Hematopoietic multipotent progenitor cell treated with erythropoietin and hydrocortisone succinate and interleukin-3 and kit ligand, for 15 days (in vitro differentiated cells): Measurements from ENCODE around the gene KRTDAP.

Experiments
- DNase-seq: peaks from one replicate; pipeline ENCODE4 v3.0.0-alpha.2; 2015; ENCODE audit warnings: low spot score

KRTDAP gene

DNA sequence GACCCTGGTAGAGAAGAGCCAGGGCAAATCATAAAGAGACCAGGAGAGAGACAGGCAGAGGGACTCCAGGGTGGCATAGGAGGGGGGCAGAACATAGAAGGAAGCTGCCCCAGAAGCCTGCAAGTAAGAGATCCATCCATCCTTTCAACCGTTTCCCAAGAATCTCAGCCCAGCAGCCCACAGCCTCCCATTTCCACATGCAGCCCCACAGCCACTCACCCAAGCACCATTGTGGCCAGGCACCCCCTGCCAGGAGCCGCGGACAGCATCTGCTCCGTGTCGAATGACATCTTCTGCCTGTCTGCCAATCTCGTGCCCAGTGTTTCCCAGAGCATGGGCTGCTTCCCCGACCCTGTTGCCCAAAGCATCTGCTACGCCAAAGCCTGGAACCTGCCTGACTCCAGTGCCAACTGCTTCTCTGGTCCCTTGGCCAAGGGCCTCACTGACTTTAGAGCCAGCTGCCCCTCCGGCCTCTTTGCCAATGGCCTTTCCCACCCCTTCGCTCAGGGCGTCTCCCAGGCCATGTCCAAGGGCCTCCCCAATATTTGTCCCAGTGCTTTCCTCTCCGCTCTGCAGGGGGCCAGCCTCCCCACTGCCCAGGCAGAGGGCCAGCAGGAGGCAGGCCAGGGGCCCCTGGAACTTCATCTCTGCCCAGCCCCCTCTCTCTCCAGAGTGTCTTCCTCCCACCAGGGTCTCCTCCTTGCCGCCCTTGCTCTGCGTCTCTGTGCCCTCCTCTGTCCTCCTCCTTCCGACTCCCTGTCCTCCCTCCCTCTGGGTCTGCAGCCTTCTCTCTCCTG, 22.8 kb upstream of the KRTDAP start:
- DNase-seq, result no peak

DNA sequence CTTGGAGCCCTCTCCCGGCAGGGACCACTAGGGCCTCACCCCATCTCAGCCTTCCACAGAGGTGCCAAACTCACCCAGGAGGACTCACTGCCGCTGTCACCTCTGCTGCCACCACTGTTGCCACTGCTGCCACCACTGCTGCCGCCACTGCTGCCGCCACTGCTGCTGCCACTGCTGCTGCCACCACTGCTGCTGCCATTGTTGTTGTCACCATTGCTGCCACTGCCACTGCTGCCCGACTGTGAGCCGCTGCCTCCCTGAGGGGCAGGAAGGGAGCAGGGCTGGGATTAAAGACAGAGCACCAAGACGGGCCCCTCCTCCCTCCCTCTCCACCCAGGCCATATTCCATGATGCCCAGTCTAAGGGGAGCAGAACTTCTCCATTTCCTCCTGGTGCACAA, 21.1 kb upstream of the KRTDAP start:
- DNase-seq, result no peak

GRCh38 chr19:35510626-35510964, 20.3 kb upstream of the KRTDAP start:
- no peak for DNase-seq

DNA sequence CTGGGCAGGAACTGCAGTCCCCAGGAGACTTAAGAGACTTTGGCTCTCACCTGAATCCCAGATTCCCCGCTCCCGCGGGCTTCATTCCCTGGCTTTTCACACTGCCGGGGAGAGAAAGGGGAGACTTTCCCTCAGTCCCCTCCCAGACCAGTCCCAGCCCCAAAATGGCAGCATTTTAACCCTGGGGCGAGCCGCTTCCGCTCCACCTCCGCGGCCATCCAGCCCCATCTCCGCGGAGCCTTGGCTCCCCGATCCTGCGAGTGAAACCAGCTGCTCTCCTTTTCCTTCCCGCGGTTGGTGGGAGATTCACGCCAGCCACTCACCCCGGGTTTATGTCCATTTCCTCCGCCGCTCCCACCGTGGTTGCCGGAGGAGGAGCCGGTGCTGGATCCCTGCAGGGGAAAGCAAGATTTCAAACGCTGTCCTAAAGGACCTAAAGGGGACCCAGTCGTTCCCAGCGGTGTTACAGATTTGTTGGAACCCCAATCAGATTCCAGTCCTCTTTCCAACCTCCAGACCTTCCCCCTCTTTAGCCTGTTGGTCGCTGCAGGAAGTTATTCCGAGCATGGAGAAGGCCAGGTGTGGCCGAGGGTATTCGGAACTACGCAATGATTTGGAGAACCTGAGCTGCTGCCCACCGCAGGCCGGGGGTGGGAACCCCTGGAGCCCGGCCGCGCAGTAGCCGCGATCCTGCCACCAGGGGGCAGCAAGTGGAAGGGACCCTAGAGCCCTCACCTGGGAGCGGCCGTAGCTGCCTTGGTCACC, 19.8 kb upstream of the KRTDAP start:
- DNase-seq, result peak; percentile 65

GRCh38 chr19:35509018-35509652, 18.9 kb upstream of the KRTDAP start:
- no peak for DNase-seq

DNA sequence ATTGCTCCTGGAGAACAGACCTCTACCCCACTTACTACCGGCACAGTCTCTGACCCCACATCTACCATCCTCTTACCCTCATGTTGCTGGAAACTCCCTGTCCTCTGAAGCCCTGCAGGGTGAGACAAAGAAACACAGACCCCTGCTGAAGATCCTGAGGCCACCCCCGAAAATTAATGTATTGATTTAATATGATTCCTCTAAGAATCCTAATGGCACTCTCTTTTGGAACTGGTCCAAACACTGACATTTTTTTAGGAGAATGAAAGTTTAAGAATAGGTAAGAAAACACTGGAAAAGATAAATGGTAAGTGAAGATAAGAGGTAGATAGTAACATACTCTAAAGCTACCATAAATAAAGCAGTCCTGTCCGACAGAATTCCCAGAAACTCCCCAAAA, 17.9 kb upstream of the KRTDAP start:
- DNase-seq, result no peak

DNA sequence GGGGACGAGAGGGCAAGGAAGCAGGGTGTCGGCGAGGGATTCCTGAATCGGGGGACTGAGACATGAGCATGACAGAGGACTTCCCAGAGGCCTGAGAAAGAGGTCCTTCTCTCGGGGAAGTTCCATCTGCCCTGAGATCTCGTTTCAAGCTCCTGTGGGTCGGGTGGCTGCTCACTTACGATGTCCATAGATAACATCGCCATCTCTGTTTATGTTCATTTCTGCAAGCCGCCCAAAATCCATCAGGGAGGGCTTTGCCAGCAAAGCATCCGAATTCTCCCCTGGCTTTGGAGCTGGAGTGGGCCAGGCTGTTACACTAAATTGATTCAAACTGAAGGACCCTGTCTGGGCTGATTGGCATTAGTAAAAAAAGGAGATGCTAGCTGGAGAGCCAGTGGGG, 17.3 kb upstream of the KRTDAP start:
- no peak for DNase-seq

GRCh38 chr19:35506011-35506410, 15.7 kb upstream of the KRTDAP start:
- no peak for DNase-seq

- DNase-seq, result no peak
These were observed 12.5 kb upstream of the KRTDAP start for GRCh38 chr19:35502751-35503150.

- DNase-seq, result no peak
These were observed 11.4 kb upstream of the KRTDAP start for GRCh38 chr19:35501684-35502083.

- no peak for DNase-seq
These were observed 10.3 kb upstream of the KRTDAP start for GRCh38 chr19:35500611-35501010.

GRCh38 chr19:35498984-35499527, 8.8 kb upstream of the KRTDAP start:
- no peak for DNase-seq

- DNase-seq, result no peak
These were observed 8.0 kb upstream of the KRTDAP start for GRCh38 chr19:35498220-35498619.

DNA sequence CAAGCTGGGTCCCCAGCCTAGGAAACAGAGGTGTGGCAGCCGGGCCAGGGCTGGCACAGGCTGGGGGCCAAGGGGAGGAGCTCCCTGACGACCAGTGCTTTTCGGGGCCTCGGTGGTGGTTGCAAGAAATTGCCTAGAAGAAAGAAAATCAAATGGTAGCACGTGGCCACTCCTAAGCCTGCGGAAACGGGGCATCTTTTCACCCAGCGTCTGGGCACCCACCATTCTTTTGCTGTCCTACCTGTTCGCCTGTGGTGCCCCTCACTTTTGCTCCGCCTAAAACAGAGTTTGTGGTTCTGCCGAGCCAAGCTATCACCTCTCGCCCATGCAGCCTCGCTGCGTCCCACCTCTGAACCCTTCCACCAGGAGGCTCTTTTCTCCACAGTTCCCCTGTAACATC, 7.1 kb upstream of the KRTDAP start:
- no peak for DNase-seq

DNA sequence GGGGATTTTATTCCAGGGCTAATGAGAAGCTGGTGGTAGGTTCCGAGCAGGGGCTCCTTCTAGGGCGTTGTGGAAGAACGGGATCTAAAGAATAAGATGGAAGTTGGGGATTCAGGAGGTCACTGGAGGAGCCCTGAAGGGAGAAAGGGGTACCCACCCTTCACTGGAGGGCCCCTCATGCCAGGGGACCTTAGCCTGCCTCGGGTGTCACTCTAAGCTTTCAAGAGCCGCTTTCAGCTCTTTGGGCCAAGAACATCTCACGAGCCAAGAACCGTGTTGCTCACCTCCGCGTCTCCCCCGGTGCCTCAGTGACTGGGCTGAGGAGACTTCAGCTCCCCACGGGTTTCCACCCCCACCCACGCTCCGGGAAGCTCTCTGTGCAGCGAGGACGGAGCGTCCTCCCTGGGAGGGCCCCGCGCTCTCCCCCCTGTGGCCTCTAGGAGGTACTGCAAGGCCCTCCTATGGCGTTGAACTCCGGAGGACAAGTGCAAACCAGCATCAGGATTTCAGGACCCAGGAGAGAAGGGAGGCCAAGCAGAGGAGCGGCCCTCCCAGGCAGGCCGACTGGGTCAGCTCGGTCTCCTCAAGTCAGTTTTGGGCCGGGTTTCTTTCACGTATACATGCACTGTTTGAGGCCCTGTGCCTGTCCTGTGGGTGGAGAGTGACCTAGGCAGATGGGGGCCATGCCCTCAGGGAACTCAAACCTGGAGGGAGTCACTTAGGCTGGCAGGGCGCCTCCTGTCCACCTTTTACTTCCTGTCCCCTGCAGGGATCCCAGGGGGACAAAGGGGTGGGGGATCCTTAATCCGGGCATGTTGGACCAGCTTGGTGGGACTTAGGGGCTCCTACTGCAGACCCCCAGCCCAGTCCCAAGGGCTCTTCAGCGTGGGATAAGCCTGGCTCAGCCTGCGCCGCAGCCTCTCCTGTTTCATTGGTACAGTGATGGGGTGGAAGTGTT, 5.1 kb upstream of the KRTDAP start:
- DNase-seq, result peak; percentile 60

DNA sequence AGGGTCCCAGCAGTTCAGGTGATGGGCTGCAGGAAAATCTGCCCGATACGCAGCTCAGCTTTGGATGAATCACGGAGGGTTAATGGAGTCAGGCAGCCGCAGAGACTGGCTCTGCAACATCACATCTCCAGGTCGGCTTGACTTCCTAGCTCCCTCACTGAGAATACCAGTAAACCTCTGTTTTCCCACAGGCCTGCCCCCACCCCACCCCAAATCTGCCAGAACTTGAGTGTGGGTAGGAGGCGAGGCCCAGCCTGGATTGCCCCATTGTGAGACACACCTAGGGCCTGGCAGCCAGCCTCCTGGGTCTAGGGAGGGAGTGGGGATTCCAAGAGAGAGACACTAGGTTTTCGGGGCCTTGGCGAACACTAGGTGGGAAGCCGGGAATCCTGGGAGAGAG, 3.7 kb upstream of the KRTDAP start:
- DNase-seq, result no peak

DNA sequence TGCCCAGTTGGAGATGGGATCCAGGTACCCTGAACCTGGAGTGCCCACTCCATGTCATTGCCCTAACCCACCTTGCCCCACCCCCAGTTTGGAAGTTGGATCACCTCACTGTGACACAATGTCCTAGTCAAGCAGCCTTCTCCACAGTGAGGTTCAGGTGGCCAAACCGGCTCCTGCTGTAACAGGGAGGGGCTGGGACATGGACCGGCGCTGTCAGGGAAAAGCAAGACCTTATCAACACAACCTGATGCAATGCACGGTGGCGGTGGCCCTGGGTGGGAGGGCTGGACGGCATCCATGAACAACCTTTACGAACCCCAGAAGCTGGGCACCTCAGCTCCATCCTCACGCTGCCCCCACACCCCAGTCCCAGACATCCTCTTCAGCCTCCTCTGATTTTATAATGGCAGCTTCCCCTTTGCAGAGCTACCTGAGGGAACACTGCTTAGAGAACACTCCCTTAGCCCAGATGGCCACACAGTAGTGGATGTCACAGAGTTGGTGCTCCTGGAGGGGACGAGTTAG, 1.6 kb upstream of the KRTDAP start:
- no peak for DNase-seq

DNA sequence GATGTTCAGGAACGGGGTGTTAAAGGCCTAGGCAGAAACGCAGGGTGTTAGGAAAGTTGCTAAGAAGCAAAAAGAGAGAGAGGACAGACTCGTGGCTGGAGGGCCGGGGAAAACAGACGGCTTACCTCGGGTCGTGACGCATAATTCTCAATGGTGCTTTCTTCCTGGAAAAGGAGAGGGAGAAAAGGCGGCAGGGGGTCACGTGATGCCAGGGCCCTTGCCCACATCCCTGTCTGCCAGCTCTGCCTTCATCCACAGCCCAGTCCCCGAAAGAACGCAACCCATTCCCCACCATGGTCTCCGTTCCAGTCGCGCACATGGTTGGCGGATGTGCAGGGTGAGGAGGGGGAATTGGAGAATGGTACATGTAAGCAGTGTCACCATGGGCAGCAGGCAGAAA, 1.6 kb downstream of the KRTDAP start:
- no peak for DNase-seq

DNA sequence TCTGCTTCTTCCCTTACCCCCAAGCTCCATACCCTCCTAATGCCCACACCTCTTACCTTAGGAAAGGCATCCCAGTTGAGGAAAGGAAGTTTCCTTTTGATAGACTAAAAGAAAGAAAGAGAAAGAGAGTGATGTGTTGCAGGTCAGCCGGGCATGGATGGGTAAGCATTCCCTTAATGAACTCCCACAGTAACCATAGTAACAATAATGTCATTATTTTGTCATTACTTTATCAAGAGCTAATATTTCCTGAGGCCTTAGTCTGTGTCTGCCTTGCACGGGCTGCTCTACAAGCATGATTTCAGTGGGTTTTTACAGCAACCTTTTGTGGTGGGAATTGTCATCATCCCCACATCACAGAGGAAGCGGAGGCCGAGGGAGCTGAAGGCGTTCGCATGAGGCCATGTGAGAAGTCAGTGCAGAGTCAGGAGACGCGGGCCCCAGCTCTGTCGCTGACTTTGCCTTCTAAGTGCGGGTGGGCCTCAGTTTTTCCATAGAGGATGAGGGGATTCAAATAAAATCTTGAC, 2.5 kb downstream of the KRTDAP start:
- DNase-seq, result no peak

GRCh38 chr19:35486268-35486708, 4.0 kb downstream of the KRTDAP start:
- DNase-seq, result no peak
